HG03354 (cell line): ENCODE data around the gene EPS15.
"Not testable (repeated sequence)": the region's sequence is repeated elsewhere in the genome, so short reads cannot be mapped to it uniquely, and the experiment has no call there.

Experiments used
- ATAC-seq: cut with Tn5 transposase; IDR thresholded peaks from one replicate; pipeline ENCODE4 v1.9.1; 2021; ENCODE audit warnings: mild to moderate bottlenecking; ENCODE audit not compliant: unreplicated experiment, poor library complexity, severe bottlenecking

The EPS15 gene

DNA sequence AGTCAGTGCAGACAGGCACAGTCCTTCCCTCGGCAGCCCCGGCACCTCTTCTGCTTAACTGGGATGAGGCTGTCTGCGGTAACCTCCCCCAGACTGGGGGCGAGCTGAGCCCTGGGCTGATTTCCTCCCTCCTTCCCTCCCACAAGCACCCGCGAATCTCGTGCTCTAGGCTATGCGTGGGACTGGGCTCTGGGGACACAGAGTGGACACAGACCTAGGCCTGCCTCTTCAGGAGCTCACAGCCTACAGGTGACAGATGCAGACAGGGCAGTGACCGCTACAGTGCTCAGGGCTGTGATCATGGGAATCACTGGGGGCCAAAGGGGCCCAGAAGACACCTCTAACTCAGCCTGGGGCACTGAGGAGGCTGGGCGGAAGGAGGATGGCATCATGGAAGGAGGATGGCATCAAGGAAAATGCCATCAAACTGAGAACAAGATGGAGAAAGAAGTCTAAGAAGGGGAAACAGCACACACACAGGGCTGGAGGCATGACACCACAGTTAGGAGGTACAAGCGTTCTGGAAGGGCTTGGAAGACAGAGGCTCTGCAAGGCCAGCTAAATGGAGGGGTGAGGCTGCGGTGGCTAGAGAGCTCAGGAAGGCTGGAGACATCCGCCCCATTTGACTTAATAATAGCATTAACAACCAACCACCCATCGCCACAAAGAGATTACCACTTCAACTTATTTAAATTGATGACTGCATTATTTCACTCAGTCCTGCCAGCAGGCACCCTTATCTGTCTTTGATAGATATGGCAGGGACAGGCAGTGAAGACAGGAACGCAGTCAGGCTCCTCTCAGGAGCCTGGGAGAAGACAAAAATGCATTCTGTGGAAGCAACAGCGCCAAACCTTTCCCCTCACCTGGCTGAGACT lies 192.9 kb downstream of the EPS15 start:
- no peak for ATAC-seq

DNA sequence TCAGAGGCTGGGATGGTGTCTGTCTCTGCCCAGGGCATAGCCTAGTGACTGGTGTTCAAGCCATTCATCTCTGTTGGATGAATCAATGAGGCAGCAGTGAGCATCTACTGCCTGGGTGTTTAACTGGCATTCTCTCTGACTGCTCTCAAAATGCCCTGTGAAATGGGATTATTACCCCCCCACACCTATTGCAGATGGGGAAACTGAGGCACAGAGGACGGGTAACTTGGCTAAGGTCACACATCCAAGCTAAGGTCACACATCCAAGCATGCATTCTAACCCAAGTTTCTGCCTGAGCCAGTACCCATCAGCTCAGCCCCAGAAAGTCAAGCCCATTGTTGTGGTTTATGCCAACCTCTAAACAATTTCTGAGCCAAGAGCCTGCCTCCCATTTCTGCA lies 193.7 kb downstream of the EPS15 start:
- no peak for ATAC-seq

DNA sequence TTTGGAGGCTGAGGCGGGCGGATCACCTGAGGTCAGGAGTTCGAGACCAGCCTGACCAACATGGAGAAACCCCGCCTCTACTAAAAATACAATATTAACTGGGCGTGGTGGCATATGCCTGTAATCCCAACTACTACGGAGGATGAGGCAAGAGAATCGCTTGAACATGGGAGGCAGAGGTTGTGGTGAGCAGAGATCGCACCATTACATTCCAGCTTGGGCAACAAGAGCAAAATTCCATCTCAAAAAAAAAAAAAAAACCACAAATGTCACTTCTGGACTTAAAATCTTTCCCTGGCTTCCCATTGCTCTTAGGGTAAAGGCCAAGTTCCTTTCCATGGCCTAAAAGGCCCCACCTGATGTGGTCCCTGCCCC lies 194.1 kb downstream of the EPS15 start:
- not testable (repeated sequence) for ATAC-seq

DNA sequence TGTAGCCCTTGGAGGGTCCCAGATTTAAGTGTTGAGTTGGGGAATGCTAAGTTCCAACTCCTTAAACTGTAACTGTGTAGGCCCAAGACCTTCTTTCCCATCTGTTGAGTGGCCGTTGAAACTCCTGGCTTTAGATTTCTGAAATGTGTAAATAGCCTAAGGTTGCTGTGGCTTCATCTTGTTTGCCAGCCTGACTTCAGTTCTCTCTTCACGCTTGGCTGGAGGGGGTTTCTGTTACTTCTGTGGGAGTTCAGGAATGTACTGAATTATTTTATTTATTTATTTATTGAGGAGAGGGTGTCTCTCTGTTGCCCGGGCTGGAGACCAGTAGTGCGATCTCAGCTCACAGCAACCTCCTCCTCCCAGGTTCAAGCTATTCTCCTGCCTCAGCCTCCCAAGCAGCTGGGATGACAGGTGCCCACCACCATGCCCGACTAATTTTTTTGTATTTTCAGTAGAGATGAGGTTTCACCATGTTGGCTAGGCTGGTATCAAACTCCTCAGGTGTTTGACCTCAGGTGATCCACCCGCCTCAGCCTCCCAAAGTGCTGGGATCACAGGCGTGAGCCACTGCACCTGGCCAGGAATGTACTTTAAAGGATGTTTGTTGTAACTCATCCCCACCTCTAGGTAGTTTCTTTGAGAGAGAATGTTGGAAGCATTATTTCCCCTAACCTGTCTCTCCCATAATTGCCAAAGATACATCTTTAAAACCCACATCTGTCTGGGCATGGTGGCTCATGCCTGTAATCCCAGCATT lies 194.6 kb downstream of the EPS15 start:
- no peak for ATAC-seq

DNA sequence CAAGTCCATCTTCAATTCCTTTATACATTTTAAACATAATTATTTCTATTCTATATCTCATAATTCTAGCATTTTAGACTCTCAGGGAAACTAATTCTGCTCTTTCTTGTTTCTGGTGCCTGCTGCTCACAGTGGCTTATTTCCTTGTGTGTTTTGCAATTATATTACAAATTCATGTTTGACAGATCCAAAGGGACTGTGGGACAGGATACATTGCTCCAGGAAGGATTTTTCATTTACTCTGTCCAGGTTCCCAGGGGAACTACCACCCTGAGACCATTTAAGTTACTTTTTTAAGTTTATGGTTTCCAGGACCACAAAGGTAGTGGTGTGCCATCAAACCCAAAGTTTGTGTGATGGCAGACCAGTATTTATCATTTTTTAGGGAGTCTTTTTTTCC lies 195.3 kb downstream of the EPS15 start:
- no peak for ATAC-seq

DNA sequence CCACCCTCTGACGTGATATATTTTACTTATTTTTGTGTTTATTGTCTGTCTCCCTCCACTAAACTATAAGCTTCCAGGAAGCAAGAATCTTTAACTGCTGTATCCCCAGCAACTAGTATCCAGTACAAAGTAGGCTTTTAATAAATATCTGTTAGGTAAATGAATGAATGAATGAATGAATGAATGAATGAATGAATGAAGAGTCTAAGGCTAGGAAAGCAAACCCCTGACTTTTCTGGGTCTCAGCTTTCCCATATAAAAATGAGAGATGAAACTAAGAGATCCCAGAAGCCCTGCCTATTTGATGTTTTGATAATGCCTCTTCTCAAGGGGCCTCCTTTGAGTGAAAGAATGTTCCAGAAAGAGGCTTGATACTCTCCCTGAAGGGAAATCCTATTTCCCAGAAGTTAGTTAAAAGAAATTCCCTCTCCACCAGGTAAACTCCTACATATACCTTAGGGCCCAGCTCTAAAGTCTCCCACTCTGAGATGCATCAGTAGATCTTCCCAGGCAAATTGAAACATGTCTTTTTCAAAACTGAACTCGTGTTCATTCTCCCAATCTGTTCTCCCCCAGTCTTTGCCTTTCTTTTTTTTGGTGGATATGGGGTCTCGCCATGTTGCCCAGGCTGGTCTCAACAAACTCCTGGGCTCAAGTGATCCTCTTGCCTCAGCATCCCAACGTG lies 196.5 kb downstream of the EPS15 start:
- no peak for ATAC-seq

DNA sequence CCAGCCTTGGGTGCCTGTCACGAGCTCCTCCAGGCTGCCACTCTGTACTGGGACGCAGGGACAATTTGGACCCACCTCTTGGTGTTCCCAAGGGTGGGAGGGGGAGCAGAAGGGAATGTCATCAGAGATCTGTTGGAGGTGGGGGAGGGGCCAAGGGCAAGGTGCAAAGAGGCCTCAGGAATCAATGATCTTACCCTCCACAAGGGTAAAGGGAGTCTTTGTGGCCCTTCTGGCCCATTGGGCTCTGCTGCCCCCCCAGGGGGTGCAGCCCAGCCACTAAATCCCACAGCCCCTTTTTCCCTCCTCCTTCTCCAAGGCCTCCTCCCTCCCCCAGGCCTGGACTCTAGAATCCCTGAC lies 197.2 kb downstream of the EPS15 start:
- no peak for ATAC-seq

DNA sequence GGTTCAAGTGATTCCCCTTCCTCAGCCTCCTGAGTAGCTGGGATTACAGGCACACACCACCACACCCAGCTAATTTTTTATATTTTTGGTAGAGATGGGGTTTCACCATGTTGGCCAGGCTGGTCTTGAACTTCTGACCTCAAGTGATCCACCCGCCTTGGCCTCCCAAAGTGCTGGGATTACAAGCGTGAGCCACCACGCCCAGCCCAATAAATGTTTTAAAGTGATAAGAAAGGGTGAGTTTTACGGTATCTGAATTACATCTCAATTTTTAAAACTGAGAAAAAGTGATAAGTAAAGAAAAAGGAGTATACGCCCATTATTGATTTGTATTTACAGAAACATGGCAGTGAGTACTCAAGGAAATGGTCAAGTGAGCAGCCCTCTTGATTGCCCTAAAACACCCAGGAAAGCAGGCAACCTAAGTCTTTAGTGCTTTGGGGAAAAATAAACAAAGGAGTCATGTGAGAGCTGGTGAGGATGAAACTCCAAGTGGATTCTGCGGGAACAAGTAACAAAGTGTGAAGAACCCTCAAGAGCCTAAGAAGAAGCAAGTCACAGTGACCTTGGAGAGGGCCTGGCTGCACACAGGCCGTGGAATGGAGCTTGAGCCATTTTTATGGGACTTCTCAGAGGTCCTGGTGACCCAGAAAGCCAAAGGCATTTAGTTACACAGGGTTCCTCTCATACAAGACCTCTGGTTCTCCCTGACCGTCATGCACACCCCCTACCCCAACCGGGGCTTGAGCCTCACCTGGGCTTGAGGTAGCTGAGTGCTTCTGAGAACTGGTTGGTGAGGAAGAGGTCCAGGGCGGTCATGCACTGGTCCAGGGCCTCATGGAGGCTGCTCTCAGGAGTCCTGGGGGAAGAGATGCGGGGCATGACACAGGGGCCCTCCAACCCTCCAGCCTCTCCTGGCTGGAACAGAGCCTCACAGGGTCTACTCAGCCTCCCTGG lies 197.8 kb downstream of the EPS15 start:
- ATAC-seq, result no peak

DNA sequence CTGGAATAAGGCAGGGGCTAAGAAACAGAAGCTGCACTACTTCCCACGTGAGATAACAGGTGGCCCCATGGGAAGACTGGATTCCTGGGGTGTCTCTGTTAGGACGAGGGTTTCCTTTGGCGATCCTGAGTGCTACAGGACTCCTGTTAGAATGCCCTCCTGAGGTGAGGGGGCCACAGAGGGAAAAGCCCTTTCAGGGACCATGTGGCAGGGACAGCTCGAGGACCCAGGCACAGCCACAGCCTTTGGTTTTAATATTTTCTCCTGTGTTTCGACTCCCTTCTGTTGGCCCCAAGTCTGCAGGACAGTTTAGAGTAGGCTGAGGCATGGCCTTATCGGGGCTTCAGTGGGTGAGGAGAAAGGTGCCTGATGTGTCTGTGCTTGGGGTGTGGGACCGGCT lies 201.3 kb downstream of the EPS15 start:
- no peak for ATAC-seq

DNA sequence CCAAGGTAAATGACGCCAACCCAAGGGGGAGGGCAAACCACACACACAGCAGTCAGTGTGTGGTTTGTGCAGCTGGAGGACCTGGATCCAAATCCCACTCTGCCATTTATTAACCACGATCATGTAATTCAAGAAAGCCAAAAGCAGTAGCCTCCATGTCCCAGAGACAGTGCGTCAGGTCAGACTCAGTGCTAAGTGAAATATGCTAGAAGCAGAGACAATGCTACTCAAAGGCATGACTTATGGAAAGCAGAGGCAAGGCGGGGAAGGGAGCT lies 202.3 kb downstream of the EPS15 start:
- no peak for ATAC-seq

DNA sequence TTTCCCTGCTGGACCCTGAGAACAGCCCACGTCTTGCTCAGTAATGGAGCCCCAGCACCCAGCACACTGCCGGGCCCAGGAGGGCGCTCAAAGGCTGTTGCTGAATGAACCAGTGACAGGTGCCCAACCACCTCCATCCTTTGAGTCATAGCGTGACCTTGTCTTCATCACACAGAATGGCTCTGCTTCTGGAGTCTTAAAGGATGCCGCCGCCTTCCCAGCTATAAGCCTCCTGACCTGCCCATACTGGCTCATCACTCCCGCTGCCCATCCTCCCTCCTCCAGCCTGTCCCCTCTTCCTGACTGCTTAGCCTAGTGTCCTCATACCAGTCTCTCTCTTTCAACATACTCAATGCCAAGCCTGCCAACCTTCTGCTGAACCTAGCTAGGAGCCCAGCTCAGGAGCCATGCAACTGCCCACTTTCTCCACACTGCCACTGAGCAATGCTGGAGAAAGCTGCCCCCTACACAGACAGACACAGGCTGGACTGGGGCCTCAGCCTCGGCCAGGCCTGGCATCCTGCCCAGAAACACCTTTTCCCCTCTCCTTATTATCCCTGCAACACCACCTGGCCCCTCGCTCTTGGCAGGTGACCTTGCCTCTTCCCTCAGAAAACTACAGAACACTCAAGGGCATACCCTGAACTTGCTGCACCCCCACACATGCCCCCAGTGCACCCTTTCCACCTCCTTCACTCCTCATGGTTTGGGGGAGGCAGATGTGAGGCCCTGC lies 202.8 kb downstream of the EPS15 start:
- no peak for ATAC-seq

DNA sequence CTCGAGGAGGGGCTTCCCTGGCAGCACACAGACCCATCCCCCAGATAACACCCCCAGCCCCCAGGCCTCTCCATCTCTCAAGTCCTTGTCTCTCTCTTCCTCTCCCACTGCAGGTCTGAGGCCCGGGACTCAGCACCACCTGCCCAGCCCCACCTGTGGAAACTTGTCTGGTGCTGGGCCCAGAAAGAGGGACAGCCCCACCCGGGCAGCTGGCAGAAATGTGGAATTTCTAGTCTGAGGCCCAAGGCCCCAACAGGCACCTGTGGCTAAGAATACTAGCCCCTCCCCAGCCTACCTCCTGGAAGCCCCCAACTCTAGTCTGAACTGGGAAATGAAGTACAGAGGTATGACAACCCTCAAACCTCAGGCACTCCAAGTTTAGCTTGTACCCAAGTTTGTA lies 204.1 kb downstream of the EPS15 start:
- ATAC-seq, result no peak

DNA sequence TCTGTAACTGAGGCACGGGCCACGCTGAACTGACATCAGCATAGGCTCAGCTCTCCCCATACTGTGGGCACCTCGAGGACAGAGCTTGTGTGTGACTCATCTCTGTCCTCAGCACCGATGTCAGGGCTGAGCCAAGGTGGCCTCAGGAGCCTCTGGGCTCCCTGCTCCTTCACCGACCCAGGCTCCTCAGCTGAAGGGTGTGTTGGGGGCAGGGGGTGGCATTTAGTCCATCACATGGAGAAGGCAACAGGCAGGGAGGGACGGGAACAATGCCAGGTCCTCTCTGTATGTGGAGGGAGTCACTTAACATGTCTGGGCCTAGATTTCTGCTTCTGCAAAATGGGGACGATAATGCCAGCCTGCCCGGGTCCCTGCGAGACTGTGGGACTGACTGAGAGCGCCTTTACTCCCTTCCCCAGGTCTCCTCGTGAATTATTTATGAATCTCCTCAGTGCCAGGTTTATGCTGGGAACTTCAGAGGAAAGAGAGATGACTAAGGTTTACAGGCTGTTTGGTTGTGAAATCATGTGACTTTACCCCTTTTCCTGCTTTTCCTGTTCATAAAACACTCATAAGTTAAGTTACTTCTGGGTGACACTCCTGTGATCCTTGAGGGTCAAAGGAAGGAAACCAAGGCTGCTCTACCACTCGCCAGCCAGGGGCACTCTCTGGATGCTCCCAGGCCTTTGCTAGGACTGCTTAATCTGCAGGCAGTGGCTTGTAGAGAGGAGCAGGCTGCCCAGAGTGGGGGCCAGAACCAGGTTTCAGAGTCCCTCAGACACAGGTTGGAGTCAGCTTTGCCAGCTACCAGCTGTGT lies 204.9 kb downstream of the EPS15 start:
- no peak for ATAC-seq

DNA sequence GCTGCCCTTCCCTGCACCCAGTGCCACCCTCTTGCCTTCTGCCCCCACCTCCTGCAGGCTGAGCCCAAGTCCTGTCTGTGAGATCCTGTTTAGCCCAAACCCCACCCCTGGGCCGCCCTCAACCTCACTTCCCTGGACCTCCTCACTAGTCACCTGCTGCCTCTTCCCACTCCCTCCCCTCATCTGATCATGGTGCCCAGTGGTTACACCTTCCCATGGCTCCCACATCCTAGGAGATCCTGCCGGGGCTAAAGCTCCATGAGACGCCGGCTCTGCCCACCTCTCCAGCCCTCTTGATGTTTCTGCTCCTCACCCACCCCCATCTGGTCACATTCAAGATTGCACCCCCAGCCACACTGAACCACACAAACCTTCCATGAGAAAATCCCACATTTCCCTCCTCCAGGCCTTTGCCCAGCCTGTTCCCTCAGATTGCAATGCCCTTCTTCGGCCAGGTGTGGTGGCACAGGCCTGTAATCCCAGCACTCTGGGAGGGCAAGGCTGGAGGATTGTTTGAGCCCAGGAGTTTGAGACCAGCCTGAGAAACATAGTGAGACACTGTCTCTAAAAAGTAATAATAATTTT lies 205.7 kb downstream of the EPS15 start:
- no peak for ATAC-seq

DNA sequence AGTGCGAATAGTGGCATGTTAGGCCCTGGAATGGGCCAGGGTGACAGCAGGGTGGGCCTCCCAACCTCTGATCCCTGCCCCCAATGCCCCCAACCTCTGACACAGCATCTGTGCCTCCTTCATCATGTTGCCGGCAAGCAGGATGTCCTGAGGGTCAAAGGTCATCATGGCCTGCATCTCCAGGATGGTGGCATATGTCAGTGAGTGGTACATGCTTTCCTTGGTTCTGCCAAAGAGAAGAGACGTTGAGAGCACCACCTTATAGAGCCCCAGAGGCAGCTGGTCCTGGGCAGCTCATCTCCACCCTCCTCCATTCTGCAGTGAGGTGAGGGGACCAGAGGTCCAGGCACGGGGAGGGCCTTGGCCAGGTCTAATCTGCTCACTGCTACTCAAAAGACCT lies 206.3 kb downstream of the EPS15 start:
- ATAC-seq, result no peak

DNA sequence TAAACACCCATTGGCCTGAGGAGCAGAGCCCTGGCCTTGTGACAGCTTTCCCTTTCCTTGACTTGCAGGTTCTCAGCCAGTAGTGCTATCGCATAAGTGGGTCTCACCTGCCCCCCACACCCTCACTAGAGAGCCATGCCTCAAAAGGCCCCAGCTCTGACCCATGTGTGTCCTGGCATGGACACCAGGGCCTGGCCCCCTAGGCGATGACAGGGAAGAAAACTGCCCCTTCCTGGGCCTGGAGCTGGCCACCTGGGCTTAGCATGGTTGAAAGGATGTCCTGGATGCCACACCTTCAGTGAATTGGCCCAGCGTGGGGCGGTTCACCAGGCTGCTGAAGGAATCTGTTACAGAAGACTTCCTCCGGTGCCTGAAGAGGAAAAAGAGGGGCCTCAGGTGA lies 207.2 kb downstream of the EPS15 start:
- no peak for ATAC-seq

DNA sequence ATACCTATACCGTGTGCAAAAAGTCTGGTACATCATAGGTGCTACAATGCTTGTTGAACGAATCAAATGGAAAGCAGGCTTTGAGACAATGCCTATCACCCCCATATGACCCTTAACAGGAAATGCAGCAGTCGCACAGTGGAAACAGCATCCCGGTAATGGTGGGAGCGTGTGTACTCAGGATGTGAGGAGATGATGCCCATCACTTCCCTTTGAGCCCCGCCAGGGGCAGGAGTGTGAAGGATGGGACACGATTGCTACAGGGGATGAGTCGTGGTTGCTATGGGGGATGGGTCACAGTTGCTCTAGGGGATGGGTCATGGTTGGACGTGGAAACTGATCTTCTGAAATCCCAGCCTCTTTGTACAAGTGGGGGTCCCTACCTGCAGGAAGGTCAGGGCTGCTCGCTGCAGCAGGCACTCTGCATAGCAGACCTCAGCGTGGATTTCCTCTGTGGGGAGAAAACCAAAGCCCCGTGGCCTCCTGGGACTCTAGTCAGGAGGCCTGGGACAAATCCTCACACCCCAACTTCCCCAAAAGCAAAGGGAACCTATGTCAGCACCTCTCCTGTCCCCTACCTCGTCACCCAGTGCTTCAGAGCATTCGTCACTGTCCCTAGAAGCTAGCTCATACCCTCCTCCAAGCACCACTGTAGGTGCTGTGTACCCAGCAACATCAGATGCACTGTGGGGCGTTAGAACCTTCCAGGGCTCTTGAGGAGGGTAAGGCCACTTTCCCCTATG lies 208.0 kb downstream of the EPS15 start:
- no peak for ATAC-seq
